Right lobe of liver (tissue), 6 donors: ENCODE results near the gene ANKK1. TPM values are rescaled to one million over a fixed set of nuclear protein-coding genes. Genes with fewer than 3 reads are reported as not detected.

Experiments
- ATAC-seq, 4 donors: fragments of 200-7000 bp; cut with Tn5 transposase; one replicate each; pipeline ENCODE4 v1.9.1; 2020; ENCODE audit warnings: mild to moderate bottlenecking in 4 of 4, moderate library complexity in 4 of 4
- DNase-seq, 3 donors: peaks; one replicate each; pipeline ENCODE4 v3.0.0-alpha.2; 2020
- H3K27ac ChIP-seq, 3 donors: fragments of 200-600 bp; one replicate each; pipeline ENCODE4 v1.8.0; 2022
- H3K27me3 ChIP-seq, 2 donors: fragments of 200-600 bp; one replicate each; pipeline ENCODE4 v1.8.0; 2022
- H3K36me3 ChIP-seq, 4 donors: fragments of 200-600 bp; sonication (generic) in 1 of 4; one replicate each; pipeline versions ENCODE4 v1.5.1 to v1.8.0; 2017 to 2022; ENCODE audit warnings: control low read depth in 1 of 4
- H3K4me1 ChIP-seq, 4 donors: fragments of 200-600 bp; sonication (generic) in 1 of 4; one replicate each; pipeline versions ENCODE4 v1.5.1 to v1.8.0; 2017 to 2022; ENCODE audit warnings: control low read depth in 1 of 4
- H3K4me3 ChIP-seq, 3 donors: fragments of 200-600 bp; one replicate each; pipeline ENCODE4 v1.8.0; 2022
- H3K9me3 ChIP-seq, 4 donors: fragments of 200-600 bp; sonication (generic) in 1 of 4; one replicate each; pipeline versions ENCODE4 v1.5.1 to v1.8.0; 2017 to 2022; ENCODE audit warnings: control low read depth in 1 of 4
- POLR2A ChIP-seq: fragments of 450-650 bp; IDR thresholded peaks from one replicate; pipeline ENCODE4 v1.6.1; 2017; ENCODE audit warnings: antibody characterized with exemption, mild to moderate bottlenecking
- WGBS: methylation state at CpG from one replicate; pipeline ENCODE4 v1.1.6; 2018; ENCODE audit warnings: low coverage, low lambda C conversion rate; ENCODE audit not compliant: insufficient coverage; ENCODE audit errors: missing lambda C conversion rate; 5-methylcytosine and 5-hydroxymethylcytosine counted together
- intact Hi-C, 2 donors: fragments of 100-400 bp; cut with DNase I; formaldehyde crosslinking; loops; one replicate each; pipeline versions ENCODE4 v1.11.2 to v1.14.1; 2022
- microRNA-seq, 2 donors: library from miRNA; unstranded; fragments of <30 nt; microRNA quantifications; one replicate each; pipeline ENCODE4, GENCODE V29; 2019 to 2020
- small RNA-seq, 2 experiments: library from RNA; depleted of rRNA; stranded (forward); fragments of <200 nt; gene quantifications; one replicate each; pipeline ENCODE3, GENCODE V24; 2016
- total RNA-seq, 6 experiments: library from RNA; depleted of rRNA in 2 of 6; stranded (reverse); fragments of >200 nt in 2 of 6; fragmentation: NEBNext Ultra II Directional in 3 of 6; extraction: Animal tissue kit (Norgen Biotek cat#: 25700) in 3 of 6; gene quantifications; one replicate each; pipeline versions ENCODE4 v1.1.0 to v1.2.4, GENCODE V29; 2016 to 2023
- TF ChIP-seq, protein P1 (sequence below), 4 donors: fragments of 200-600 bp in 3 of 4; fragments of 450-650 bp in 1 of 4; IDR thresholded peaks; one replicate each; pipeline versions ENCODE4 v1.5.1 to v1.8.0; 2016 to 2022; ENCODE audit warnings: antibody characterized with exemption in 4 of 4, mild to moderate bottlenecking in 2 of 4
- donor health status: DM: no; HTN: yes; CAD: no.
- donor health status: DM: no; HTN: no; CAD: no.
- donor health status: DM: no; HTN: no; CAD: no.
- donor health status: DM: no; HTN: yes; CAD: no.
- donor health status: DM: no; HTN: yes; CAD: no.

Gene ANKK1
- total RNA-seq, 6 experiments from 2014 or later = 0.12 to 0.15 TPM; not detected in 4

DNA sequence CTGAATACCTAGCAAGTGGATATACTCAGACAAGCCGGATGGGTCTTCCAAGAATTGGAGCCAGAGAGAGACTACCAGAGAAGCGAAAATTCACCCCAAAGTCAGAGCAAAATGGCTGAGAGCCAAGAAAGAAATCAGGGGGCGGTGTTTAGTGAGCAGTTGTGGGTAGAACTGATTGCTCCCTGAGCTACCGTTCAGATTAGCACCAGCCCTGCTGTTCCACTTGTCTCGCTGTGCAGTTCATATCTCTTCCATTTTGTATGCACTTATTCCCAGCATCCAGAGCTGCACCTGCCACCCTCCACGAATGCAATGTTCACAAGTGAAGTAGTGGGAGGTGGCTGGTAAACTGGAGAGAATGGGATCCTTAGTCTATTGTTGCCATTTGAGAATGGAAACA lies 62.2 kb downstream of the ANKK1 start:
- DNase-seq (no peak), ATAC-seq (no peak)
- 63% methylated on average over 4 of the region's 6 CpGs for WGBS
- Histone ChIP-seq H3K27ac (no peak overlapping the region), H3K9me3 (no peaks in the 10 kb centered on the region), H3K4me3 (no peak overlapping the region), H3K4me1 (no peaks in the 10 kb centered on the region), H3K27me3 (no peaks in the 10 kb centered on the region), H3K36me3 (no peaks in the 10 kb centered on the region)
- no peak for TF ChIP-seq POLR2A
- TF ChIP-seq, protein P1, sequence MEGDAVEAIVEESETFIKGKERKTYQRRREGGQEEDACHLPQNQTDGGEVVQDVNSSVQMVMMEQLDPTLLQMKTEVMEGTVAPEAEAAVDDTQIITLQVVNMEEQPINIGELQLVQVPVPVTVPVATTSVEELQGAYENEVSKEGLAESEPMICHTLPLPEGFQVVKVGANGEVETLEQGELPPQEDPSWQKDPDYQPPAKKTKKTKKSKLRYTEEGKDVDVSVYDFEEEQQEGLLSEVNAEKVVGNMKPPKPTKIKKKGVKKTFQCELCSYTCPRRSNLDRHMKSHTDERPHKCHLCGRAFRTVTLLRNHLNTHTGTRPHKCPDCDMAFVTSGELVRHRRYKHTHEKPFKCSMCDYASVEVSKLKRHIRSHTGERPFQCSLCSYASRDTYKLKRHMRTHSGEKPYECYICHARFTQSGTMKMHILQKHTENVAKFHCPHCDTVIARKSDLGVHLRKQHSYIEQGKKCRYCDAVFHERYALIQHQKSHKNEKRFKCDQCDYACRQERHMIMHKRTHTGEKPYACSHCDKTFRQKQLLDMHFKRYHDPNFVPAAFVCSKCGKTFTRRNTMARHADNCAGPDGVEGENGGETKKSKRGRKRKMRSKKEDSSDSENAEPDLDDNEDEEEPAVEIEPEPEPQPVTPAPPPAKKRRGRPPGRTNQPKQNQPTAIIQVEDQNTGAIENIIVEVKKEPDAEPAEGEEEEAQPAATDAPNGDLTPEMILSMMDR (IDR thresholded peaks at IDR 0.05) = no peak
- intact Hi-C loops = no loop called here

Small RNA genes lying within 50 kb of the gene (microRNA-seq; reads per million reads assigned to microRNA genes)
- 0 reads per million in 2 donors for gene MIR4301

Small RNA genes lying within 50 kb of the gene (small RNA-seq; reads per million reads assigned to genes)
- 0 reads per million in 2 experiments for gene MIR4301

Other genes starting within 250 kb of the ANKK1 start
- 1 to 10 TPM; 5.1 to 8.9 (median 7.2) TPM for gene TTC12, start 73.2 kb upstream of the ANKK1 start, total RNA-seq
- under 1 TPM in 1 of 6 experiments, not detected in 5; 0.13 TPM for gene DRD2, start 87.6 kb downstream of the ANKK1 start, total RNA-seq